Stomach (tissue), 4 donors: Measurements from ENCODE around the gene XXYLT1.

Source experiments
- POLR2A ChIP-seq, 4 donors: fragments of 450-650 bp; IDR thresholded peaks; one replicate each; pipeline ENCODE4 v1.6.1; 2016; ENCODE audit warnings: antibody characterized with exemption in 4 of 4, control low read depth in 2 of 4, mild to moderate bottlenecking in 1 of 4, moderate library complexity in 1 of 4
- POLR2AphosphoS5 ChIP-seq, 3 donors: sonication (generic); formaldehyde crosslinking; IDR thresholded peaks; one replicate each; pipeline ENCODE4 v1.6.1; 2016; ENCODE audit warnings: antibody characterized with exemption in 3 of 3
- TF ChIP-seq, protein P1 (sequence below), 7 experiments: fragments of 450-650 bp in 4 of 7; fragments of 200-600 bp in 3 of 7; sonication (generic) in 3 of 7; IDR thresholded peaks; one replicate each; pipeline ENCODE4 v1.5.1; 2016 to 2019; ENCODE audit warnings: antibody characterized with exemption in 7 of 7, control low read depth in 2 of 7, mild to moderate bottlenecking in 1 of 7

- TF ChIP-seq POLR2AphosphoS5 (IDR thresholded peaks at IDR 0.05) (no peak), POLR2A (IDR thresholded peaks at IDR 0.05) (no peak)
- TF ChIP-seq, protein P1, sequence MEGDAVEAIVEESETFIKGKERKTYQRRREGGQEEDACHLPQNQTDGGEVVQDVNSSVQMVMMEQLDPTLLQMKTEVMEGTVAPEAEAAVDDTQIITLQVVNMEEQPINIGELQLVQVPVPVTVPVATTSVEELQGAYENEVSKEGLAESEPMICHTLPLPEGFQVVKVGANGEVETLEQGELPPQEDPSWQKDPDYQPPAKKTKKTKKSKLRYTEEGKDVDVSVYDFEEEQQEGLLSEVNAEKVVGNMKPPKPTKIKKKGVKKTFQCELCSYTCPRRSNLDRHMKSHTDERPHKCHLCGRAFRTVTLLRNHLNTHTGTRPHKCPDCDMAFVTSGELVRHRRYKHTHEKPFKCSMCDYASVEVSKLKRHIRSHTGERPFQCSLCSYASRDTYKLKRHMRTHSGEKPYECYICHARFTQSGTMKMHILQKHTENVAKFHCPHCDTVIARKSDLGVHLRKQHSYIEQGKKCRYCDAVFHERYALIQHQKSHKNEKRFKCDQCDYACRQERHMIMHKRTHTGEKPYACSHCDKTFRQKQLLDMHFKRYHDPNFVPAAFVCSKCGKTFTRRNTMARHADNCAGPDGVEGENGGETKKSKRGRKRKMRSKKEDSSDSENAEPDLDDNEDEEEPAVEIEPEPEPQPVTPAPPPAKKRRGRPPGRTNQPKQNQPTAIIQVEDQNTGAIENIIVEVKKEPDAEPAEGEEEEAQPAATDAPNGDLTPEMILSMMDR (IDR thresholded peaks at IDR 0.05) = no peak
Measured at GRCh38 chr3:195063581-195064193, 207.3 kb downstream of the XXYLT1 start.
